Measurements from ENCODE around the gene KAZN. TPM values are rescaled to one million over a fixed set of nuclear protein-coding genes. Genes with fewer than 3 reads are reported as not detected.
"Not testable (repeated sequence)": the region's sequence is repeated elsewhere in the genome, so short reads cannot be mapped to it uniquely, and the experiment has no call there.

KAZN gene
- total RNA-seq, 1 donor from 2014 or later: 9.4 TPM

- no peak for TF ChIP-seq EZH2 (IDR thresholded peaks at IDR 0.05; ENCODE audit: insufficient read depth, low read length)
- no peak for TF ChIP-seq CTCF (IDR thresholded peaks at IDR 0.05; ENCODE audit: insufficient read depth, low read depth, low read length)
- Histone ChIP-seq H3K4me2 (ENCODE audit: low read length) (no peak overlapping the region), H3K27ac (ENCODE audit: low read depth, low read length) (no peak overlapping the region), H3K79me2 (ENCODE audit: insufficient read depth, low read length) (no peaks in the 10 kb centered on the region), H3K9ac (ENCODE audit: low read length) (no peak overlapping the region), H4K20me1 (ENCODE audit: insufficient read depth, low read length) (peaks cover 3% of the 10 kb centered on the region), H3K27me3 (ENCODE audit: insufficient read depth, low read length) (no peaks in the 10 kb centered on the region), H3K4me3 (ENCODE audit: insufficient read depth, low read depth, low read length) (no peak overlapping the region), H3K36me3 (ENCODE audit: insufficient read depth, low read length) (no peaks in the 10 kb centered on the region), H3K4me1 (ENCODE audit: insufficient read depth, low read length) (no peaks in the 10 kb centered on the region), H3K9me3 (ENCODE audit: insufficient read depth, low read depth, low read length) (no peaks in the 10 kb centered on the region), H2AFZ (ENCODE audit: low read depth, low read length) (no peak overlapping the region)
- Mint-ChIP-seq H3K27ac (ENCODE audit: unreplicated experiment) (no peak overlapping the region), H3K4me1 (ENCODE audit: low read depth, unreplicated experiment) (peaks cover under 1% of the 10 kb centered on the region), H3K9me3 (ENCODE audit: unreplicated experiment) (no peaks in the 10 kb centered on the region), H3K27me3 (ENCODE audit: low read depth, unreplicated experiment) (peaks cover 3% of the 10 kb centered on the region), H3K36me3 (ENCODE audit: low read depth, unreplicated experiment) (peaks cover 3% of the 10 kb centered on the region), H3K4me3 (ENCODE audit: unreplicated experiment) (no peak overlapping the region)
- DNase-seq (ENCODE audit: low read depth) (no peak), FAIRE-seq (no peak)
These were observed 440.6 kb downstream of the KAZN start for GRCh38 chr1:15039017-15039648.

- H3K9ac ChIP-seq (ENCODE audit: low read length): no peak overlapping the region
- H3K4me2 ChIP-seq (ENCODE audit: low read length): no peak overlapping the region
- no peaks in the 10 kb centered on the region for H3K4me1 Mint-ChIP-seq (ENCODE audit: low read depth, unreplicated experiment)
- FAIRE-seq: no peak
- H3K9me3 Mint-ChIP-seq (ENCODE audit: unreplicated experiment): no peaks in the 10 kb centered on the region
- no peaks in the 10 kb centered on the region for H3K9me3 ChIP-seq (ENCODE audit: insufficient read depth, low read depth, low read length)
- H3K27ac ChIP-seq (ENCODE audit: low read depth, low read length): no peak overlapping the region
- H4K20me1 ChIP-seq (ENCODE audit: insufficient read depth, low read length): no peaks in the 10 kb centered on the region
- no peaks in the 10 kb centered on the region for H3K36me3 ChIP-seq (ENCODE audit: insufficient read depth, low read length)
- peaks cover 3% of the 10 kb centered on the region for H3K27me3 Mint-ChIP-seq (ENCODE audit: low read depth, unreplicated experiment)
- no peak overlapping the region for H3K27ac Mint-ChIP-seq (ENCODE audit: unreplicated experiment)
- H3K4me3 Mint-ChIP-seq (ENCODE audit: unreplicated experiment): no peak overlapping the region
- DNase-seq (ENCODE audit: low read depth): no peak
- H3K27me3 ChIP-seq (ENCODE audit: insufficient read depth, low read length): no peaks in the 10 kb centered on the region
- peaks cover 3% of the 10 kb centered on the region for H3K36me3 Mint-ChIP-seq (ENCODE audit: low read depth, unreplicated experiment)
- TF ChIP-seq EZH2 (IDR thresholded peaks at IDR 0.05; ENCODE audit: insufficient read depth, low read length) (no peak), CTCF (IDR thresholded peaks at IDR 0.05; ENCODE audit: insufficient read depth, low read depth, low read length) (no peak)
- H3K4me1 ChIP-seq (ENCODE audit: insufficient read depth, low read length): no peaks in the 10 kb centered on the region
- no peaks in the 10 kb centered on the region for H3K79me2 ChIP-seq (ENCODE audit: insufficient read depth, low read length)
- H2AFZ ChIP-seq (ENCODE audit: low read depth, low read length): no peak overlapping the region
- no peak overlapping the region for H3K4me3 ChIP-seq (ENCODE audit: insufficient read depth, low read depth, low read length)
These were observed 441.4 kb downstream of the KAZN start for GRCh38 chr1:15039901-15040300.

- H3K9ac ChIP-seq (ENCODE audit: low read length); H3K36me3 Mint-ChIP-seq (ENCODE audit: low read depth, unreplicated experiment); H3K4me3 Mint-ChIP-seq (ENCODE audit: unreplicated experiment); DNase-seq (ENCODE audit: low read depth); H2AFZ ChIP-seq (ENCODE audit: low read depth, low read length); H3K27ac ChIP-seq (ENCODE audit: low read depth, low read length); H3K79me2 ChIP-seq (ENCODE audit: insufficient read depth, low read length); H3K36me3 ChIP-seq (ENCODE audit: insufficient read depth, low read length); H3K4me1 Mint-ChIP-seq (ENCODE audit: low read depth, unreplicated experiment); H3K4me1 ChIP-seq (ENCODE audit: insufficient read depth, low read length); H3K4me3 ChIP-seq (ENCODE audit: insufficient read depth, low read depth, low read length); FAIRE-seq; H3K9me3 ChIP-seq (ENCODE audit: insufficient read depth, low read depth, low read length); H3K27ac Mint-ChIP-seq (ENCODE audit: unreplicated experiment); H4K20me1 ChIP-seq (ENCODE audit: insufficient read depth, low read length); H3K4me2 ChIP-seq (ENCODE audit: low read length); H3K27me3 Mint-ChIP-seq (ENCODE audit: low read depth, unreplicated experiment); H3K9me3 Mint-ChIP-seq (ENCODE audit: unreplicated experiment); H3K27me3 ChIP-seq (ENCODE audit: insufficient read depth, low read length): not testable (repeated sequence)
These were observed 442.2 kb downstream of the KAZN start for GRCh38 chr1:15040685-15041084.
